HepG2 (cell line): ENCODE results near the gene TBC1D14. TPM values are rescaled to one million over a fixed set of nuclear protein-coding genes. Genes with fewer than 3 reads are reported as not detected.

Experiments
- ARID5B ChIP-seq: IDR thresholded peaks from 2 replicates; pipeline ENCODE4 v1.4.0; 2020; ENCODE audit warnings: mild to moderate bottlenecking, missing genetic modification reagents
- HDAC2 ChIP-seq: sonication (generic); formaldehyde crosslinking; IDR thresholded peaks from 2 replicates; pipeline ENCODE4 v1.4.0; 2020; ENCODE audit warnings: missing genetic modification reagents
- ISL2 ChIP-seq: sonication (generic); formaldehyde crosslinking; IDR thresholded peaks from 2 replicates; pipeline ENCODE4 v1.5.0; 2020; ENCODE audit warnings: missing genetic modification reagents
- PAXIP1 ChIP-seq: sonication (generic); formaldehyde crosslinking; conservative IDR thresholded peaks from 2 replicates; pipeline ENCODE4 v1.4.0; 2020; ENCODE audit warnings: mild to moderate bottlenecking, missing genetic modification reagents, moderate library complexity
- SNAPC4 ChIP-seq: sonication (generic); formaldehyde crosslinking; IDR thresholded peaks from 2 replicates; pipeline ENCODE4 v1.4.0; 2020; ENCODE audit warnings: mild to moderate bottlenecking, missing genetic modification reagents
- SRY ChIP-seq: sonication (generic); formaldehyde crosslinking; IDR thresholded peaks from 2 replicates; pipeline ENCODE4 v1.8.0; 2022; ENCODE audit warnings: mild to moderate bottlenecking, missing genetic modification reagents
- TAF1 ChIP-seq: sonication (generic); formaldehyde crosslinking; IDR thresholded peaks from 2 replicates; pipeline ENCODE4 v1.4.0; 2020; ENCODE audit warnings: missing genetic modification reagents
- TCF7L2 ChIP-seq: IDR thresholded peaks from 2 replicates; pipeline ENCODE4 v1.6.1; 2011; ENCODE audit warnings: mild to moderate bottlenecking, low read depth, low read length, moderate library complexity
- ZBTB38 ChIP-seq: sonication (generic); formaldehyde crosslinking; IDR thresholded peaks from 2 replicates; pipeline ENCODE4 v1.5.1; 2020; ENCODE audit warnings: mild to moderate bottlenecking, missing genetic modification reagents
- ZFY ChIP-seq: sonication (generic); formaldehyde crosslinking; IDR thresholded peaks from 2 replicates; pipeline ENCODE4 v1.4.0; 2020; ENCODE audit warnings: missing genetic modification reagents
- ZMYM3 ChIP-seq: sonication (generic); formaldehyde crosslinking; IDR thresholded peaks from 2 replicates; pipeline ENCODE4 v1.5.1; 2020; ENCODE audit warnings: mild to moderate bottlenecking, missing genetic modification reagents
- ZNF12 ChIP-seq: sonication (generic); formaldehyde crosslinking; IDR thresholded peaks from 2 replicates; pipeline ENCODE4 v1.5.0; 2020; ENCODE audit warnings: missing genetic modification reagents
- ZNF230 ChIP-seq: sonication (generic); formaldehyde crosslinking; IDR thresholded peaks from 2 replicates; pipeline ENCODE4 v1.4.0; 2020; ENCODE audit warnings: mild to moderate bottlenecking, missing genetic modification reagents
- ZNF3 ChIP-seq: IDR thresholded peaks from 2 replicates; pipeline ENCODE4 v1.7.0; 2017; ENCODE audit warnings: inconsistent platforms
- ZNF34 ChIP-seq: sonication (generic); formaldehyde crosslinking; IDR thresholded peaks from 2 replicates; pipeline ENCODE4 v1.4.0; 2020; ENCODE audit warnings: mild to moderate bottlenecking, missing genetic modification reagents, borderline replicate concordance
- ZNF552 ChIP-seq: sonication (generic); formaldehyde crosslinking; IDR thresholded peaks from 2 replicates; pipeline ENCODE4 v1.9.0; 2022; ENCODE audit warnings: missing genetic modification reagents, mild to moderate bottlenecking, borderline replicate concordance
- ZNF878 ChIP-seq: sonication (generic); formaldehyde crosslinking; IDR thresholded peaks from 2 replicates; pipeline ENCODE4 v1.8.1; 2023; ENCODE audit warnings: mild to moderate bottlenecking, missing genetic modification reagents, moderate library complexity
- polyA plus RNA-seq, 8 experiments: library from polyadenylated mRNA; depleted of rRNA in 3 of 8; stranded (reverse) in 7 of 8; unstranded in 1 of 8; fragments of >200 nt; fragmentation: Illumina TruSeq in 4 of 8; extraction: Trizol in 4 of 8; gene quantifications; 2 replicates each; pipeline versions ENCODE4 v1.2.1 to v1.2.3, GENCODE V29; 2011 to 2016; ENCODE audit warnings: low read depth in 4 of 8, missing spikeins in 1 of 8, mixed read lengths in 1 of 8; ENCODE audit not compliant: insufficient read depth in 1 of 8
- total RNA-seq, 5 experiments: library from RNA; depleted of rRNA; stranded (reverse); fragments of >200 nt; fragmentation: Illumina TruSeq; extraction: Trizol; gene quantifications; 2 replicates each; pipeline ENCODE4 v1.2.3, GENCODE V29; 2016; ENCODE audit warnings: low read depth in 1 of 5

Gene TBC1D14
- total and polyA plus RNA-seq, 2 of the 13 experiments (the other 11 are each of a cell fraction or from before 2014, with no cell fraction given) = 29.5 to 46.5 TPM

- TF ChIP-seq ZBTB38 (CRISPR knock-in tag) = peak; percentile 50; the same call in 1 of the 2 replicates
- TF ChIP-seq ZNF878 (CRISPR knock-in tag) = no peak
- 0 out of 2 replicates have a peak, but pooled peaks have one; percentile 20 for TF ChIP-seq TAF1
- no peak for TF ChIP-seq ZNF3 (CRISPR knock-in tag)
- peak; percentile 15; the same call in 1 of the 2 replicates for TF ChIP-seq ARID5B (CRISPR knock-in tag)
- no peak for TF ChIP-seq ZNF552 (CRISPR knock-in tag)
- TF ChIP-seq SNAPC4 (CRISPR knock-in tag) = no peak
- TF ChIP-seq ZNF230 (CRISPR knock-in tag) = no peak; the same call in 1 of the 2 replicates
- 0 out of 2 replicates have a peak, but pooled peaks have one; percentile 29 for TF ChIP-seq SRY (CRISPR knock-in tag)
- TF ChIP-seq ISL2 (CRISPR knock-in tag) = 0 out of 2 replicates have a peak, but pooled peaks have one; percentile 31
- TF ChIP-seq HDAC2 = no peak
- TF ChIP-seq TCF7L2 = no peak
- peak; percentile 43; the same call in 1 of the 2 replicates for TF ChIP-seq PAXIP1 (CRISPR knock-in tag)
- TF ChIP-seq ZNF12 (CRISPR knock-in tag) = no peak
- no peak for TF ChIP-seq ZNF34 (CRISPR knock-in tag)
- TF ChIP-seq ZMYM3 (CRISPR knock-in tag) = peak; percentile 35; the same call in 1 of the 2 replicates
- peak; percentile 38; the same call in 1 of the 2 replicates for TF ChIP-seq ZFY (CRISPR knock-in tag)
Measured at GRCh38 chr4:6902318-6903042, 7.1 kb upstream of the TBC1D14 start (continued).
